Neutrophil (primary cell): ENCODE results near the gene CYP21A2.

Experiments used
- H3K27ac ChIP-seq: fragments of 200-600 bp; sonication (generic); 2 replicates; pipeline ENCODE4 v1.5.1; 2016; ENCODE audit warnings: mild to moderate bottlenecking, moderate library complexity
- H3K27me3 ChIP-seq: fragments of 200-600 bp; sonication (generic); 2 replicates; pipeline ENCODE4 v1.6.0; 2016; ENCODE audit warnings: mild to moderate bottlenecking
- H3K36me3 ChIP-seq: fragments of 200-600 bp; sonication (generic); 2 replicates; pipeline ENCODE4 v1.5.1; 2017
- H3K4me1 ChIP-seq, 2 experiments: fragments of 200-600 bp in 1 of 2; sonication (generic) in 1 of 2; 1 replicate in 1 of 2; 2 replicates in 1 of 2; pipeline versions ENCODE4 v1.5.1 to v1.6.1; 2013 to 2016; ENCODE audit warnings: low read depth in 1 of 2, low read length in 1 of 2, mild to moderate bottlenecking in 1 of 2, moderate library complexity in 1 of 2; ENCODE audit not compliant: control insufficient read depth in 1 of 2, insufficient read depth in 1 of 2
- H3K4me3 ChIP-seq, 2 experiments: fragments of 200-600 bp in 1 of 2; sonication (generic) in 1 of 2; 1 replicate in 1 of 2; 2 replicates in 1 of 2; pipeline ENCODE4 v1.5.1; 2013 to 2016; ENCODE audit warnings: low read depth in 1 of 2, low read length in 1 of 2, mild to moderate bottlenecking in 1 of 2, moderate library complexity in 1 of 2
- H3K9me3 ChIP-seq: fragments of 200-600 bp; sonication (generic); 2 replicates; pipeline ENCODE4 v1.5.1; 2016
- CTCF ChIP-seq: fragments of 200-600 bp; sonication (generic); IDR thresholded peaks from 2 replicates; pipeline ENCODE4 v1.5.1; 2016; ENCODE audit warnings: antibody characterized with exemption

CYP21A2 gene

GRCh38 chr6:32073613-32074012 lies 35.4 kb downstream of the CYP21A2 start:
- TF ChIP-seq CTCF, result no peak
- Histone ChIP-seq H3K36me3 (no peaks in the 10 kb centered on the region), H3K27me3 (no peaks in the 10 kb centered on the region), H3K9me3 (no peaks in the 10 kb centered on the region), H3K4me3 (no peak overlapping the region), H3K4me1 (no peaks in the 10 kb centered on the region), H3K27ac (no peak overlapping the region)

GRCh38 chr6:32074996-32075532 lies 36.8 kb downstream of the CYP21A2 start:
- H3K27me3 ChIP-seq, result no peaks in the 10 kb centered on the region
- TF ChIP-seq CTCF, result no peak
- no peak overlapping the region for H3K27ac ChIP-seq
- H3K4me3 ChIP-seq, result no peak overlapping the region
- H3K4me1 ChIP-seq, result no peaks in the 10 kb centered on the region
- no peaks in the 10 kb centered on the region for H3K9me3 ChIP-seq
- H3K36me3 ChIP-seq, result no peaks in the 10 kb centered on the region

DNA sequence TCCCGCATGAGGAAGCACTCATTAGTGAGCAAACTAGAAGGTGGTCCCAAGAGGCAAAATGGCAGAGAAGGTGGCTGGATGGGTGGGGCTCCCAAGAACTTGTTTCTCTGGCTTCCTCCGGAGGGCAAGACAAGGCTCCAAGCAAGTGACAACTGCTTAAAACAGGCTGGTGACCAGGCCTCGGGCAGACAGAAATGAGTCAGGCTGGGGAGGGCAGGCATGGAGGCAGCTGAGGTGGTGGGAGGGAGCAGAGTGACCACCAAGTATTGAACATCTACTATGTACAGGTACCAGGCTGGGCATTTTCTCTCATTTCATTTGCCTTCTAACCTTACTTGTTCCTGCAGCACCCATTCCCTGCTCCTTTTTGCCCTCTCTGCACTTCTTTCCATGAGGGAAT lies 37.6 kb downstream of the CYP21A2 start:
- Histone ChIP-seq H3K27ac (no peak overlapping the region), H3K4me3 (no peak overlapping the region), H3K27me3 (no peaks in the 10 kb centered on the region), H3K9me3 (no peaks in the 10 kb centered on the region), H3K36me3 (no peaks in the 10 kb centered on the region), H3K4me1 (no peaks in the 10 kb centered on the region)
- TF ChIP-seq CTCF, result no peak

DNA sequence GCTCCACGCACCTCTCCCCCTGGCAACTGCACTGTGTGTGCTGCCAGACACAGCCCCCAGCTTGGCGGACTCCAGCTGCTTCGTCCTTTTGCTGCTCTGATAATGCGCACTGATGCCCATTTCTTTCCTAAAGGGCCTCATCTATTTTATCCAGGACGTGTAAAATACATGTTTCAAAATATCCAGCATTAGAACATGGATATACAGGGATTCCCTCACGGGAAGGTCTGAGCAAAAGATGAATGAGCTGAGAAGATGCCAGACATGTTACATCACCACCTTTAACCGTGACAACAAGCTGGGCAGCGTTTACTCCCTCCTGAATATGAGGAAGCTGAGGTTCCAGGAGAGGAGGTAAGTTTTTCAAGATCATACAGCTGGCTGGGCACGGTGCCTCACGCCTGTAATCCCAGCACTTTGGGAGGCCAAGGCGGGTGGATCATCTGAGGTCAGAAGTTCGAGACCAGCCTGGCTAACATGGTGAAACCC lies 38.1 kb downstream of the CYP21A2 start:
- no peaks in the 10 kb centered on the region for H3K27me3 ChIP-seq
- no peaks in the 10 kb centered on the region for H3K4me1 ChIP-seq
- no peaks in the 10 kb centered on the region for H3K36me3 ChIP-seq
- no peak overlapping the region for H3K27ac ChIP-seq
- H3K4me3 ChIP-seq, result no peak overlapping the region
- no peaks in the 10 kb centered on the region for H3K9me3 ChIP-seq
- no peak for TF ChIP-seq CTCF

GRCh38 chr6:32079566-32080290 lies 41.5 kb downstream of the CYP21A2 start:
- TF ChIP-seq CTCF, result no peak
- Histone ChIP-seq H3K27me3 (peaks cover 8% of the 10 kb centered on the region), H3K27ac (no peak overlapping the region), H3K36me3 (no peaks in the 10 kb centered on the region), H3K4me1 (no peaks in the 10 kb centered on the region), H3K9me3 (no peaks in the 10 kb centered on the region), H3K4me3 (no peak overlapping the region)
